GM10266 (cell line): ENCODE data around the gene LIME1.

Source experiments
- DNase-seq: peaks from one replicate; pipeline ENCODE4 v3.0.0; 2012; ENCODE audit errors: extremely low spot score
- TF ChIP-seq, protein P1 (sequence below): IDR thresholded peaks from 2 replicates; pipeline ENCODE4 v1.5.1; 2012; ENCODE audit warnings: mild to moderate bottlenecking, low read depth; ENCODE audit not compliant: control insufficient read depth, insufficient read depth; ENCODE audit errors: missing control alignments

LIME1 gene

DNA sequence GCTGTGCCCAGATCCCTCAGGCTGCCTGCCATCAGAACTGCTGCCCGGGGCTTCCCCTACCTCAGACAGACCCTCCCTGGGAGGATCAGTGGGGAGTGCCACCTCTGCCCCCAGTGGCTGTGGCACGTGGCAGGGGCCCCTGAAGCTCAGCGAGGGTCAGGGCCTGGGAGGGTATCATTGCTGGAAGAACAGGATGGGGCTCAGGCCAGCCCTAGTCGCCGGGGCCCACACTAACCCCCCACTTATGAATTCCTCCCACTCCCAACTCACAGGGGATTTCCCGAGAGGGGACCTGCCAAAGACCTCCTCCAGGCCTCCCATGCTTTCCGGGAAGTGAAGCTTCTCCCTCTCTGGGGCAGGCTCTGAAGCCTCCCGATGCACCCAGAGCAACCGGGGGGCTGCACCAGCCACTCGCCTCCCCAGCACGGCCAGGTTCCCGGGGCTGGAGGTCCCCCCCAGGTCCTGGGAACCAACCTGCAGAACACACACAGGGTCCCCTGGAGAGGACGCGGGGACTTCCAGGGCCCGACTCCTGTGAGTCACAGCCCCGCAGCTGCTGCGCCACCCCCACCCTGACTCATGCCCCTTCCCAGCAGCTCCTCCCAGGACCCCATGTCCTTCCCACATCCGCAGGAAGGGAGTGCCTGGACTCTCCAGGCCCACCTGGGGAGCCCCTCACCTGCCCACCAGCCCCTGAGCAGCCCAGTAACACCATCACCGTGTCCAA lies 37.6 kb upstream of the LIME1 start:
- DNase-seq, result peak; percentile 85
- TF ChIP-seq, protein P1, sequence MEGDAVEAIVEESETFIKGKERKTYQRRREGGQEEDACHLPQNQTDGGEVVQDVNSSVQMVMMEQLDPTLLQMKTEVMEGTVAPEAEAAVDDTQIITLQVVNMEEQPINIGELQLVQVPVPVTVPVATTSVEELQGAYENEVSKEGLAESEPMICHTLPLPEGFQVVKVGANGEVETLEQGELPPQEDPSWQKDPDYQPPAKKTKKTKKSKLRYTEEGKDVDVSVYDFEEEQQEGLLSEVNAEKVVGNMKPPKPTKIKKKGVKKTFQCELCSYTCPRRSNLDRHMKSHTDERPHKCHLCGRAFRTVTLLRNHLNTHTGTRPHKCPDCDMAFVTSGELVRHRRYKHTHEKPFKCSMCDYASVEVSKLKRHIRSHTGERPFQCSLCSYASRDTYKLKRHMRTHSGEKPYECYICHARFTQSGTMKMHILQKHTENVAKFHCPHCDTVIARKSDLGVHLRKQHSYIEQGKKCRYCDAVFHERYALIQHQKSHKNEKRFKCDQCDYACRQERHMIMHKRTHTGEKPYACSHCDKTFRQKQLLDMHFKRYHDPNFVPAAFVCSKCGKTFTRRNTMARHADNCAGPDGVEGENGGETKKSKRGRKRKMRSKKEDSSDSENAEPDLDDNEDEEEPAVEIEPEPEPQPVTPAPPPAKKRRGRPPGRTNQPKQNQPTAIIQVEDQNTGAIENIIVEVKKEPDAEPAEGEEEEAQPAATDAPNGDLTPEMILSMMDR, result no peak

DNA sequence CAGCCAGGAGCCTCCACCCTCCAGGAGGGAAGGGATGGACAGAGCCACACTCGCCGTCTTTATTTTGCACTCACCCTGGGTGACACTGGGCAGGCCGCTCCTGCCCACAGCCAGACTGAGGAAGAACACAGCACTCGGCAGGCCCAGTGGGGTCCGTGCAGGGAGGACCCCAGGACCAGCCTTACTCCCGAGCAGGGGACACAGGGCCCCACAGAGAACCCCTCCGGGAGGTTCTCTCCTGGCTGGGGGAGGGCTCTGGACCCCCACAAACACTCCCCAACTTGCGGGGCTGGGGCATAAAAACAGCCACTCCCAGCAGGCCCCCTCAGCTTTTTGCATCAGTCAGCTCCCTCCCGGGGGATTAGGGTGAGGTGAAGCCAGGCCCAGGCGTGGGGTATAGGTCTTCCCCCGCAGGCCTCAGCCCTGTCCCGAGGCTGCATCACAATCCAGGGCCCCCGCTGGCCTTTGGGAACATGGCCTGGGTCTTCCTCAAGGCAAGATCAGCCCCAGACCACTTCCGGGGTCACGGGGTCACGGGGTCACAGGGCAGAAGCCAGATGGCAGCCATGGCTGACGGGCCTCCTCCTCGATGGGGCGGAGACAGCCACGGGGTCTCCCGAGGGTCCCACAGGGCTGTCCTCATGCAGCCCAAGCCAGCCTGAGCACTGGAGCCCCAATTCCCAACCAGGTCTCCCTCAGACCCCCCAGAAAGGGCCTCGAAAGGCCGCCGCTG lies 36.8 kb upstream of the LIME1 start:
- TF ChIP-seq, protein P1, result no peak
- no peak for DNase-seq

DNA sequence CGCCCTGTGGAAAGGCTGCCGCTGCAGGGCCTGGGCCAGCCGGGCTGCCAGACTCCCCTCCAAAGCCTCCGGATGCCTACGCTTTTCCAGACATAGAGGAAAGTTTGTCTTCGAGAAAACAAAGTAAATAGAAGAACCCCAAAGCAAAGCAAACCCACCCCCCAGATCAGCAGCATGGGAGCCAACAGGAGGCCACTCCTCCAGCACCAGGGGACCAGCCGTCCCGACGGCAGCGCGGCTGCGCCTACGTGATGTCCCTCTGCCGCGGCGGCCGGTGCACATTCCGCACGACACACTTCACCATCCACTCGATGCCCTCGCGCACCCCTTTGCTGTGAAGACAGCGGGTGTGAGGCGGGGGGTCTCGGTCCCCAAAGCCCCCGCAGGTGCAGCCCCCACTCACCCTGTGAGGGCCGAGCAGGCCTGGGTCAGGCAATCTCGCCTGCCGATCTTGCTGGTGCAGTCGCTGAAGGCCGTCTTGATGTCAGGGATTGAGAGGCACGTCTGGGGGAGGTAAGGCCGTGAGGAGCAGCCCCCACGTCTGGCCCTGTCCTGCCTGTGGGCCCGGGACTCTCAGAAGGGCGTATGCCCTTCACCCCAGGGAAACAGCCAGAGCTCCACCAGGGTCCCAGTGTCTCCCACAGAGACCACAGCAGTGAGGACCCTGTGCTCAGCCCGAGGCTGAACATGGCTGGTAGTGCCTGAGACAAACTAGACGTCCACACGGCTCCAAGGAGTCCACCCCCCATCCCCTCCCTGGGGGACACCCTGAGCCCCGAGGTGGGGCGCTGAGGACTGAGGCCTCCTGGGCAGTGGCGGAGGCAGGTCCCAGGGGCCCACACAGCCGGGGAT lies 36.0 kb upstream of the LIME1 start:
- TF ChIP-seq, protein P1, result no peak
- no peak for DNase-seq

DNA sequence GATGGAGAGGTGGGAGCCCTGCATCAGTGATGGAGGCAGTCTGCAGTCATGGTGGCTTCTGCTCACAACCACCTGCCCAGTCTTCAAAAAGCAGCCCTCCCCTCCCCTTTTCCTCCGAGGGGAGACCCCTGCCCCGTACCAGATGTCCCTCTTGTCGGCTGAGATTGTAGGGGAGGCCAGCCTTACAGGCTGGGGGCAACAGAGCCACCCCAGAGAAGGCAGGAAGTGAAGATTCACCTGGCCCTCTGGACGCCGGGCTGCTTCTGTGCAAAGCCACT lies 35.5 kb upstream of the LIME1 start:
- TF ChIP-seq, protein P1, result no peak
- no peak for DNase-seq

DNA sequence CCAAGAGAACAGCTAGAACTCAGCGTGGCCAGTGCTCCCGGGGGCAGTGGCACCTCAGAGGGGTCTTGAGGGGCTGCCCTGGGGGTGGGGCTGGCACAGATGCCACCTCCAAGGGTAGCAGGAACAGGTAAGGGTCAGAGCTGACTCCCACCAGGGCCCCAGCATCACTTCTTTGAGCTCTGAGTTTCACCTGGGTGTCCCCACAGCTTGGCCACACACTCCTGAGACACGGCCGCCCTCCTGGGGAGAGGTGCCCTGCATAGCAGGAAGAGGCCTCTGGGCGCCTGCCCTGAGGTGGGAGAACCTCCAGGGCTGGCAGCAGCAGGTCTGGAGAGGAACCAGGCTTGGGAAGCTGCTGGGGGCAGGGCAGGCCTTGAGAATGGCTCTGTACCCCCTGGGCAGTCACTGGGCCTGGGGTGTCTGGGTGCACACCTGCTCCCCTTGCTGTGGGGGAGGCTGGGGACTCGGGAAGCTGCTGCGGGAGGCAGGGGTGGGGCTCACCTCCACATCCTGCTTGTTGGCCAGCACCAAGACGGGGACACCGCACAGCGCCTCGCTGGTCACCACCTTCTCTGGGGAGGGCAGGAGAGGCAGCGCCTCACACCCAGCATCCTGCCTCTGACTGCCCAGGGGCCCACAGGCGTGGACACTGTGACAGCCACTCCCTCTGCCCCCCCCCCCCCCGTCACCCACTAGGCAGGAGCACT lies 35.0 kb upstream of the LIME1 start:
- TF ChIP-seq, protein P1, result no peak
- DNase-seq, result no peak

DNA sequence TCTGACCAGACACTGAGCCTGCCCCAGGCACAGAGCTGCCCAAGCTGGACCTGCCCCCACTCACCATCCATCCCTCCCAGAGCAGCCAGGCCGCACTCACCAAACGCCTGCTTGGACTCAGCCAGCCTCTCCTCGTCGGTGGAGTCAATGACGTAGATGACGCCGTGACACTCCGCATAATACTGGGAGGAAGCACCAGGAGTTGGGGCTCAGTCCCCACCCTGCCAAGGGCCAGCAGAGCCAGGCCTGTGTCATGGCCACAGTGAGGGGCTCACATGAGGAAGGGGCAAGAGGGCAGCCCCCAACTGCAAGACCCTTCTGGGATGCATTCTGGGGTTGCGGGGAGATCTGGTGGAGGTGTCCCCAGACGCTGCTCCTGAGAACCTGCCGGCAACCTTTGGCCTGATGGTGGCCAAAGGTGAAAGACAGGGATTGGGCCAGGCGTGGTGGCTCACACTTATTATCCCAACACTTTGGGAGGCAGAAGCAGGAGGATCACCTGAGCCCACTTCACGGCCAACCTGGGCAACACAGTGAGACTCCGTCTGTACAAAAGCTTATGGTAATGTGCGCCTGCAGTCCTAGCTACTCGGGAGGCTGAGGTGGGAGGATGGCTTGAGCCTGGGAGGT lies 34.3 kb upstream of the LIME1 start:
- TF ChIP-seq, protein P1, result no peak

More for the DNA sequence above, 34.3 kb upstream of the LIME1 start:
- no peak for DNase-seq
